Central memory CD8-positive, alpha-beta T cell (primary cell): Measurements from ENCODE around the gene OTP.
"Not testable (repeated sequence)": the region's sequence is repeated elsewhere in the genome, so short reads cannot be mapped to it uniquely, and the experiment has no call there.

ENCODE experiments used
- ATAC-seq: fragments of 150-1000 bp; cut with Tn5 transposase; replicated peaks from 2 replicates; pipeline ENCODE4 v1.10.0; 2022; ENCODE audit warnings: mild to moderate bottlenecking, moderate FRiP score, moderate number of reproducible peaks; ENCODE audit not compliant: poor library complexity, severe bottlenecking; ENCODE audit errors: extremely low read depth
- DNase-seq, 2 donors: peaks; one replicate each; pipeline ENCODE4 v3.0.0; 2021; ENCODE audit warnings: low spot score in 2 of 2
- H3K27ac Mint-ChIP-seq: one replicate; pipeline ENCODE4 v1.8.0; 2022; ENCODE audit warnings: low read depth, mild to moderate bottlenecking, moderate library complexity, mixed read lengths
- H3K27me3 Mint-ChIP-seq: one replicate; pipeline ENCODE4 v1.8.0; 2022; ENCODE audit warnings: mixed read lengths
- H3K36me3 Mint-ChIP-seq: one replicate; pipeline ENCODE4 v1.8.0; 2022; ENCODE audit warnings: mild to moderate bottlenecking, moderate library complexity, mixed read lengths; ENCODE audit not compliant: insufficient read depth
- H3K4me1 Mint-ChIP-seq: one replicate; pipeline ENCODE4 v1.8.0; 2022; ENCODE audit warnings: mixed read lengths
- H3K4me3 Mint-ChIP-seq: one replicate; pipeline ENCODE4 v1.8.0; 2022; ENCODE audit warnings: mild to moderate bottlenecking, moderate library complexity, mixed read lengths
- H3K9me3 Mint-ChIP-seq: one replicate; pipeline ENCODE4 v1.8.0; 2022; ENCODE audit warnings: mixed read lengths

Gene OTP

GRCh38 chr5:77620405-77620804 is 18.1 kb downstream of the OTP start:
- Mint-ChIP-seq H3K27ac (no peak overlapping the region), H3K4me1 (no peaks in the 10 kb centered on the region), H3K4me3 (no peak overlapping the region), H3K36me3 (no peaks in the 10 kb centered on the region), H3K27me3 (peaks cover 89% of the 10 kb centered on the region), H3K9me3 (no peaks in the 10 kb centered on the region)
- DNase-seq (no peak), ATAC-seq (no peak)

GRCh38 chr5:77616920-77617319 is 21.6 kb downstream of the OTP start:
- Mint-ChIP-seq H3K27ac (no peak overlapping the region), H3K4me1 (no peaks in the 10 kb centered on the region), H3K36me3 (no peaks in the 10 kb centered on the region), H3K27me3 (peaks cover 65% of the 10 kb centered on the region), H3K4me3 (no peak overlapping the region), H3K9me3 (no peaks in the 10 kb centered on the region)
- DNase-seq (no peak), ATAC-seq (no peak)

- H3K27me3 Mint-ChIP-seq = peaks cover 67% of the 10 kb centered on the region
- not testable (repeated sequence) for H3K27ac Mint-ChIP-seq, H3K4me1 Mint-ChIP-seq, DNase-seq, H3K4me3 Mint-ChIP-seq, H3K9me3 Mint-ChIP-seq, ATAC-seq, H3K36me3 Mint-ChIP-seq
These were observed 29.6 kb downstream of the OTP start for GRCh38 chr5:77608927-77609326.

GRCh38 chr5:77607324-77607723 is 31.2 kb downstream of the OTP start:
- peaks cover 76% of the 10 kb centered on the region for H3K27me3 Mint-ChIP-seq
- no peak for ATAC-seq
- H3K9me3 Mint-ChIP-seq = no peaks in the 10 kb centered on the region
- H3K36me3 Mint-ChIP-seq = no peaks in the 10 kb centered on the region
- no peaks in the 10 kb centered on the region for H3K4me1 Mint-ChIP-seq
- DNase-seq = no peak
- no peak overlapping the region for H3K27ac Mint-ChIP-seq
- H3K4me3 Mint-ChIP-seq = no peak overlapping the region

- H3K4me3 Mint-ChIP-seq = no peak overlapping the region
- peaks cover 68% of the 10 kb centered on the region for H3K27me3 Mint-ChIP-seq
- H3K9me3 Mint-ChIP-seq = no peaks in the 10 kb centered on the region
- no peak overlapping the region for H3K27ac Mint-ChIP-seq
- H3K36me3 Mint-ChIP-seq = no peaks in the 10 kb centered on the region
- DNase-seq = no peak
- no peak for ATAC-seq
- H3K4me1 Mint-ChIP-seq = no peaks in the 10 kb centered on the region
These were observed 32.2 kb downstream of the OTP start for GRCh38 chr5:77606279-77606678.

GRCh38 chr5:77599679-77600078 is 38.8 kb downstream of the OTP start:
- H3K4me1 Mint-ChIP-seq = no peaks in the 10 kb centered on the region
- DNase-seq (no peak), ATAC-seq (no peak)
- H3K9me3 Mint-ChIP-seq = no peaks in the 10 kb centered on the region
- no peak overlapping the region for H3K27ac Mint-ChIP-seq
- H3K27me3 Mint-ChIP-seq = peaks cover 75% of the 10 kb centered on the region
- no peaks in the 10 kb centered on the region for H3K36me3 Mint-ChIP-seq
- H3K4me3 Mint-ChIP-seq = no peak overlapping the region

GRCh38 chr5:77590347-77590746 is 48.2 kb downstream of the OTP start:
- peaks cover 60% of the 10 kb centered on the region for H3K27me3 Mint-ChIP-seq
- no peak overlapping the region for H3K27ac Mint-ChIP-seq
- no peak for DNase-seq
- H3K4me1 Mint-ChIP-seq = no peaks in the 10 kb centered on the region
- ATAC-seq = no peak
- no peaks in the 10 kb centered on the region for H3K36me3 Mint-ChIP-seq
- no peak overlapping the region for H3K4me3 Mint-ChIP-seq
- peaks cover 8% of the 10 kb centered on the region for H3K9me3 Mint-ChIP-seq

- Mint-ChIP-seq H3K4me1 (no peaks in the 10 kb centered on the region), H3K27ac (no peak overlapping the region), H3K4me3 (no peak overlapping the region), H3K9me3 (peaks cover 7% of the 10 kb centered on the region), H3K27me3 (peaks cover 66% of the 10 kb centered on the region), H3K36me3 (no peaks in the 10 kb centered on the region)
- no peak for DNase-seq
- no peak for ATAC-seq
These were observed 50.3 kb downstream of the OTP start for GRCh38 chr5:77588175-77588574.

- Mint-ChIP-seq H3K9me3 (no peaks in the 10 kb centered on the region), H3K27ac (no peak overlapping the region), H3K36me3 (no peaks in the 10 kb centered on the region), H3K4me3 (no peak overlapping the region), H3K27me3 (peaks cover 61% of the 10 kb centered on the region), H3K4me1 (no peaks in the 10 kb centered on the region)
- ATAC-seq (no peak), DNase-seq (no peak)
These were observed 52.4 kb downstream of the OTP start for GRCh38 chr5:77586101-77586500.

- ATAC-seq, H3K4me1 Mint-ChIP-seq, H3K36me3 Mint-ChIP-seq: not testable (repeated sequence)
These were observed 56.4 kb downstream of the OTP start for GRCh38 chr5:77582143-77582542.

More at GRCh38 chr5:77582143-77582542, 56.4 kb downstream of the OTP start:
- not testable (repeated sequence) for H3K4me3 Mint-ChIP-seq, DNase-seq, H3K27ac Mint-ChIP-seq, H3K9me3 Mint-ChIP-seq
- H3K27me3 Mint-ChIP-seq = peaks cover 49% of the 10 kb centered on the region
